CD4-positive, alpha-beta T cell treated with Interleukin-12 subunit alpha and Interleukin-12 subunit beta, for 1 hour (primary cell): ENCODE data around the gene DNASE1L3.

ENCODE experiments used
- DNase-seq: peaks from one replicate; pipeline ENCODE4 v3.0.0-alpha.2; 2020

Gene DNASE1L3

DNA sequence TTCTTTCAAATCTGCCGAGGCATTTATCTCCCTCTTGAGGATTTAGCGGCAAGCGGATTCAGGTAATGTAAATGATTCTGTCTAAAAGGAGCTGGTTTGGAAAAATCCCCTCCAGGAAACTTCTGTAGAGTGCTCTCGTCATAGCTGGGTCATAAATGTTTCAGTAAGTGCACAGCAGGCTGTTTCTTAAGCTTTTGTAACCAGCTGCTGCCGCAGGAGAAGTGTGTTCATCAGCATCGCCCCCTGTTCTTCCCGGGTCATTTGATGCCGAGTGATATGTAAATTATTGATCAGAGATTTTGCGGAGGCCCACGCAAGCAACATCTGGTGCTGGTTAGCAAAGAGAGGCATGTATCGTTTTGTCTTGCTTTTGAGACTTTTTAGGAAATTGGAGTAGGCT lies 53.1 kb downstream of the DNASE1L3 start:
- no peak for DNase-seq

DNA sequence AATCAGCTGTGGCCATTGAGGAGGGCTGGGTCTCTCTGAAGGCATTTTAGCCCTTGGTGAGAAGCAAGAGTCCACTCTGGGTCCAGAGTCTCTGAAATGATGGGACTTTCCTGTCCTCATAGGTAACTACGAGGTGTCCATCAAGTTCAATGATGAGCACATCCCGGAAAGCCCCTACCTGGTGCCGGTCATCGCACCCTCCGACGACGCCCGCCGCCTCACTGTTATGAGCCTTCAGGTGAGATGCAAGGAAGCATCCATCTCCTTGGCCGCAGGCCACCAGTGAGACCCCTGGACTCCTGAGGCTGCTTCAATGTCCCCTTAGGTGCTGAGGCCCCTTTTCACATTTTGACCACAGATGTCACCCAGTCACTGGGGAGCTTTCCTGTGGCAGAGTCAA lies 54.9 kb downstream of the DNASE1L3 start:
- DNase-seq = no peak

DNA sequence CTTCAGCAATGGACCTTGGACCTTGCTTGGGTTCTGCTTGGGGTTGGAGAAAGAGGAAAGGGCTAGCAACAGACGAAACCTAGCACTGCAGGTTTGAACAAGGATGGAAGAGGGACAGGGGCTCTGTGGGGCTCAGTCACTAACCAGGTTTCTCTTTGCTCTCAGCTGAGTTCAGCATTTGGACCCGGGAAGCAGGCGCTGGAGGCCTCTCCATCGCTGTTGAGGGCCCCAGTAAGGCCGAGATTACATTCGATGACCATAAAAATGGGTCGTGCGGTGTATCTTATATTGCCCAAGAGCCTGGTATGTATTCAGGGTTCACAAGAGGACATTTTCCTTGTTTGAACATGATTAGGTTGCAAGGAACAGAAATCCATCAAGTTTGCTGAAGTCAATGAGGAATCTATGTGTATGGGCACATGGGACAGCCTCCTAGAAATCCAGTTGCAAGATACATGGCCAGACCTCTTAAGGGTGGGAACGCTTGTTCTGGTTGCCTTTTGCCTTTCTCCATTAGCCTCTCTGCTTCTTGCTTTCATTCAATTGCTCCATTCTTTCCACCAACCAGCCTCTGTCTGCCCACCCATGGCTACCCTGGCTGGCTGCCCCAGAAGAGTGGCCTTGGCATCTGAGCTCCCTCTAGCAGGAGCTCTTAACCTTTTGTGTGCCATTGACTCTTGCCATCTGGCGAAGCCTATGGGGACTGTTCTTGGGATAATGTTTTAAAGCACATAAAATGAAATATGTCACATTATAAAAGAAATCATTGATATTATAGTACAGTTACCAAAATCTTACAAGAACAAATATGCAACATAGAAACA lies 55.9 kb downstream of the DNASE1L3 start:
- DNase-seq = no peak

DNA sequence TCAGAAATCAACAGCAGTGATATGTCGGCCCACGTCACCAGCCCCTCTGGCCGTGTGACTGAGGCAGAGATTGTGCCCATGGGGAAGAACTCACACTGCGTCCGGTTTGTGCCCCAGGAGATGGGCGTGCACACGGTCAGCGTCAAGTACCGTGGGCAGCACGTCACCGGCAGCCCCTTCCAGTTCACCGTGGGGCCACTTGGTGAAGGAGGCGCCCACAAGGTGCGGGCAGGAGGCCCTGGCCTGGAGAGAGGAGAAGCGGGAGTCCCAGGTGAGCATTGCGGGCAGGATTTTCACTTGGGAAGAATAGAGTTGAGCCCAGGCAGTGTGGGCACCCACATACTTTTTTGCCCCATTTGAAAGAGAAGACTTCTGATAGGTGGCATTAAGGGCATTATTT lies 57.4 kb downstream of the DNASE1L3 start:
- no peak for DNase-seq

DNA sequence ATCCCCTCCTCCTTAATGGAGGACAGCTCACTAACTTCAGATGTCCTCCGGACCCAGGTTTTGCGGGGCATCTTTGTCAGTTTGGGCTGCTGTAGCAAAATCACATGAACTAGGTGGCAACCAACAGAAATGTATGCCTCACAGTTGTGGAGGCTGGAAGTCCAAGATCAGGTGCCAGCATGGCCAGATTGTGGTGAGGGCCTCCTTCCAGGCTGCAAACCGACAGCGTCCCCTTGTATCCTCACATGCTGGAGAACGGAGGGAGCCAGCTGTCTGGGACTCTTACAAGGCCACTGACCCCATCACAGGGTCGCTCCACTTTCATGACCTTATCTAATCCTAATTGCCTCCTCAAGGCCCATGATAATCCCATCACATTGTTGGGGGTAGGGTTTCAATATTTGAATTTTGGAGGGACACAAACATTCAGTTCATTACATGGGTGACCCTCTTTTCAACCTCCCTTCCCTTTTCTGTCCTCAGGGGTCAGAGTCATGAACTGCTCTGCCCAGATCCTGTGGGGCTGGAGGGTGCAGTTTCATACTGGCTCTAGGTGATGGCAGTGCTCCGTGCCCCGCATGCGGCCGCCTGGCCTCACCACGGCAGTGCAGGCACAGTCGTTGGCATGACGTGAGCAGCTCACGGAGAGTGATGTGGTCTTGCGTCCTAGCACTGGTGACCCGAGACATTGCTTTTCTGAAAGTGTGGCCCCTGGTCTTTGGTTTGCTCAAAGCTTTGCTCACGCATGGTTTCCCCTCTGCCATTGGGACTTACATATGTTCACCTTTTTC lies 58.4 kb downstream of the DNASE1L3 start:
- DNase-seq = no peak

DNA sequence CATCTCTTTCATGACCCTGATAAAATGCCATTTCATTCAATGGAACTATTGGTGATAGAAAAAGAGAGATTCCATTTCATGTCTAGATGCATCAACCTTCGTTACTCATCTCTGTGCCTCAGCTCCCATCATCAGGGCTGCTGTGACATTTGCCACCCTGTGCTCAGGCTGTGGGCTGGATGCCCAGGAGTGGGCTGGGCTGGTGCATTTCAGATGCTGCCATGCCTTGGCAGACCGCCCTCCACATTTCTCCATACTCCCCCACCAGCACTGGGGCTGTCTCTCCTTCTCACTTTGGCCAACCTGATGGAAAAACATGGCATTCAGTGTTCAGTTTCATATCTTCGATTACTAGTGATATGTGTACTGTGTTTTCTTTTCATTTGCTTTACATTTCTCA lies 59.1 kb downstream of the DNASE1L3 start:
- DNase-seq = no peak

DNA sequence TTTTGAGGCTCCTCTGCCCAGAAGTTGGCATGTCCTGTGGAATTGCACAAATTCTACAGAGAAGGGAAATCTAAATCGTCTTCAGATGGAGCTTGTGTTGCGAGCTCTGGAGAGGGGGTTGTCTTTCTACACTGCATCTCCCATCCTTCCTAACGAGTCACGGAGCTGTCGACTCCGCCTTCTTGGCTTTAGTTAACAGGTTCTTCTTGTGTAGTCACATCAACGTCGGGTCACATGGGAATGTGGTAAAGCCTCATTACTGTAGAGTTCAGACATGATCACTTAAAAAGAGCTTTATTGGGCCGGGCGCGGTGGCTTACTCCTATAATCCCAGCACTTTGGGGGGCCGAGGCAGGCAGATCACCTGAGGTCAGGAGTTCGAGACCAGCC lies 60.0 kb downstream of the DNASE1L3 start:
- no peak for DNase-seq

DNA sequence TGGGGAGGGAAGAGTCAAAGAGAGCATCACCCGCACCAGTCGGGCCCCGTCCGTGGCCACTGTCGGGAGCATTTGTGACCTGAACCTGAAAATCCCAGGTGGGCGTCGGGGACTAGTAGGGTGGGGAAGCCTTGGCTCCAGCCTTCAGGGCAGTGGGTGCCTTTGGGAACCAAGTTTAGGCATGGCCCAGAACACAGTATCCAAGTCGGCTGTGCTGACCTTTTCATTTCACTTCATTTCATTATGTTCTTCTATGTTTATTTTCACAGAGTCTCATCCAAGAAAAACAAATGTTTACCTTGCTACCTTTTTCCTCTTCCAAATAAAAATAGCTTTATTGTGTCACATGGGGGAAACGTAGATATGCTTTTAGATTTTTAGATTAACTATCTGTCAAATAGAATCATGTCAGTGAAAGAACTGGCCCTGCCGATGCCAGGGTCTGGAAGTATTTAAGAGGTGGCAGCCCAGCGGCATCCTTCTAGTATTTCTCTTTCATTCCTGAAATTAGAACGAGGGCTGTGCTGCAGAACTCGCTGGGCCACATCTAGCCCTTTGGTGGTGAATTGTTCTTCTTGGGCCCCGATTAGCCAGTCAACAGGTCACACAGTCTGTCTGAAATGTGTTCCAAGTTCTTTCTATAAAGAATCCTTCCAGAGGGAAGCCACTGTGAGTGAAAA lies 60.5 kb downstream of the DNASE1L3 start:
- DNase-seq = no peak

DNA sequence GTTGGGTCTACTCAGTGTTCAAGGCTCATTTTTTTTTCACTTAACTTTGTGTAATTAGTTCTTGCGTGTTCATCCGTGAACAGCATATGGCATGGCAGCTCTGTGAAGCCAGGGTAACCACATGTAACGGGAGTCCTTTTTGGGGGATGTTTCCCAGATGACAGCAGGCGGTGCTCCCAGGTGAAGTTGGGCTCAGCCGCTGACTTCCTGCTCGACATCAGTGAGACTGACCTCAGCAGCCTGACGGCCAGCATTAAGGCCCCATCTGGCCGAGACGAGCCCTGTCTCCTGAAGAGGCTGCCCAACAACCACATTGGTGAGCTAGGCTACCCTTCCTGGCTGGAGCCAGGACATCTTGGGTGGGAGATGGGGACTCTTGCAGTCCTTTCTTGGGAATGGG lies 62.7 kb downstream of the DNASE1L3 start:
- DNase-seq = no peak

DNA sequence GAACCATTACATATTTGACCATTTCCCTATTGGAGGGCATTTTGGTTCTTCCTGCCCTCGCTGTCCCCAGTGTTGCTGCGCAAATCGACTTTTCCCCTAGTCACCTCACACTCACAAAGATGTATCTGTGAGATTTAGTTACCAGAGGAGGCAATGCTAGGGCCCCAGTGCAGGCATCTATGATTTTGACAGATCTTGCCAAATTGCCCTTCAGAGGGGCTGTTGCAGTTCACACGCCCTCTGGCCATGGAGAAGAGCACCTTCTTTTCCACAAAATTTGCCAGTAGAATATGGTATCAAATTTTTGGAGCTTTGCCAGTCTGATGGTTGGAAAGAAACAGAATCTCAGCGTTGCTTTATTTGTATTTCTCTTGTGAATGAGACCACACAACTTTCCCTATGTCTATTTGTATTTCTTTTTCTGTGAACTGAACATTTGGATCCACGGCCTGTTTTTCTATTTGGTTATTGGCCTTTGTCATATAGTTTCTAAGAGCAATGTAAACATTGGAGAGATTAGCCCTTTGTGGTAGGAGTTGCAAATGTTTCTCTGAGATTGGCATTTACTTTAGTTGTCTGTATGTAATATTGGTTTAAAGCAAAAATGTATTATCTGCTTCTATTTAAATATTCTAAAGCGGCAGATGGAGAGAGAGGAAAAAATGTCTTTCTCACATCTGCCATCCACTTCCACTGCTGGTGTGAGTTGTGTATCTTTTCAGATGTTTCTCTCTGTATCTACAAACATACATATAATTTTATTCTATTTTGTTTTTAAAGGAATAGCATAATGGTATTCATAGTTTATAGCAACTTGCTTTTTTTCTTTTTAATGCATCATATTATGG lies 66.1 kb downstream of the DNASE1L3 start:
- DNase-seq = no peak

DNA sequence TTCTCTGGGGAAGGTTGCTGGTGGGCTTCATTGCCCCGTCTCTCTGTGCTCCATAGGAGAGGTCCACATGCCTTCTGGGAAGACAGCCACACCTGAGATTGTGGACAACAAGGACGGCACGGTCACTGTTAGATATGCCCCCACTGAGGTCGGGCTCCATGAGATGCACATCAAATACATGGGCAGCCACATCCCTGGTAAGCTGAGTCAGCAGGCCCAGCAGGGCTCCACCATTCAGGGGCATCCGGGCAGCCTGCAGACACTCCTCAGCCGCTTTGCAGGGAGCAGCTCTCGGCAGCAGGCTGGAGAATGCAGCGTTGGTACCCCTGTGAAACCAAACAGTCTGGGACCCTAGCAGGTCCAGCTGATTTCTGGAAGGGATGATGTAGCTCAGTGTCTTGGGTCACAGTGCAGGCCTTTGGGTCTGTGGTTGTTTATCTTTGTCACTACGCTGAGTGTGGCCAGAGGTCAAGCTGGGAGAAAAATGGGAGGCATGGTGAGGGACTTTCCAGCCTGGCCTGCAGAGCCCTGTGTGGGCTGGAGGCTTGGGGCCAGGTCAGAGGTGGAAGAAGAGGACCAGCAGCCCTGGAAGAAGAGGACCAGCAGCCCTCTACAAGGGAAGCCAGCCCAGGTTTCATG lies 67.2 kb downstream of the DNASE1L3 start:
- DNase-seq = no peak
